ENCODE results near the gene LUZP2.

The LUZP2 gene

GRCh38 chr11:24489477-24489876 lies 7.4 kb upstream of the LUZP2 start:
- H2AFZ ChIP-seq (ENCODE audit: low read depth, low read length, severe bottlenecking) = no peak overlapping the region
- H3K9me2 ChIP-seq (replicated peaks; ENCODE audit: insufficient read depth, low read length) = no peaks in the 10 kb centered on the region
- H3K9me3 ChIP-seq (ENCODE audit: insufficient read depth, low read length) = no peaks in the 10 kb centered on the region
- H3K9ac ChIP-seq (ENCODE audit: low read length) = no peak overlapping the region
- H3K4me3 ChIP-seq (ENCODE audit: insufficient read depth, low read length, poor library complexity, severe bottlenecking) = no peak overlapping the region
- no peaks in the 10 kb centered on the region for H3K27me3 ChIP-seq (ENCODE audit: low read length)
- H3K36me3 ChIP-seq (ENCODE audit: low read length) = no peaks in the 10 kb centered on the region
- no peak overlapping the region for H3K4me2 ChIP-seq (ENCODE audit: low read depth, low read length, poor library complexity, severe bottlenecking)
- H3K79me2 ChIP-seq (ENCODE audit: insufficient read depth, low read length) = no peaks in the 10 kb centered on the region
- H3K27ac ChIP-seq (ENCODE audit: low read depth, low read length) = no peak overlapping the region
- H3F3A ChIP-seq (ENCODE audit: insufficient read depth) = no peaks in the 10 kb centered on the region
- TF ChIP-seq EZH2phosphoT487 (conservative IDR thresholded peaks at IDR 0.05; ENCODE audit: low read length) (no peak), CTCF (IDR thresholded peaks at IDR 0.05; ENCODE audit: insufficient read depth, low read length, poor library complexity, severe bottlenecking) (no peak)
- H4K20me1 ChIP-seq (ENCODE audit: low read depth, low read length) = no peaks in the 10 kb centered on the region

GRCh38 chr11:24496386-24496735 lies 492 bp upstream of the LUZP2 start:
- Histone ChIP-seq H3K4me3 (ENCODE audit: insufficient read depth, low read length, poor library complexity, severe bottlenecking) (no peak overlapping the region), H3K27ac (ENCODE audit: low read depth, low read length) (no peak overlapping the region), H3F3A (ENCODE audit: insufficient read depth) (no peaks in the 10 kb centered on the region), H3K9me3 (ENCODE audit: insufficient read depth, low read length) (no peaks in the 10 kb centered on the region), H3K9me2 (replicated peaks; ENCODE audit: insufficient read depth, low read length) (no peaks in the 10 kb centered on the region), H3K79me2 (ENCODE audit: insufficient read depth, low read length) (no peaks in the 10 kb centered on the region), H3K4me2 (ENCODE audit: low read depth, low read length, poor library complexity, severe bottlenecking) (no peak overlapping the region), H3K27me3 (ENCODE audit: low read length) (no peaks in the 10 kb centered on the region), H4K20me1 (ENCODE audit: low read depth, low read length) (no peaks in the 10 kb centered on the region), H3K36me3 (ENCODE audit: low read length) (no peaks in the 10 kb centered on the region), H2AFZ (ENCODE audit: low read depth, low read length, severe bottlenecking) (no peak overlapping the region), H3K9ac (ENCODE audit: low read length) (no peak overlapping the region)
- TF ChIP-seq CTCF (IDR thresholded peaks at IDR 0.05; ENCODE audit: insufficient read depth, low read length, poor library complexity, severe bottlenecking) (no peak), EZH2phosphoT487 (conservative IDR thresholded peaks at IDR 0.05; ENCODE audit: low read length) (no peak)

DNA sequence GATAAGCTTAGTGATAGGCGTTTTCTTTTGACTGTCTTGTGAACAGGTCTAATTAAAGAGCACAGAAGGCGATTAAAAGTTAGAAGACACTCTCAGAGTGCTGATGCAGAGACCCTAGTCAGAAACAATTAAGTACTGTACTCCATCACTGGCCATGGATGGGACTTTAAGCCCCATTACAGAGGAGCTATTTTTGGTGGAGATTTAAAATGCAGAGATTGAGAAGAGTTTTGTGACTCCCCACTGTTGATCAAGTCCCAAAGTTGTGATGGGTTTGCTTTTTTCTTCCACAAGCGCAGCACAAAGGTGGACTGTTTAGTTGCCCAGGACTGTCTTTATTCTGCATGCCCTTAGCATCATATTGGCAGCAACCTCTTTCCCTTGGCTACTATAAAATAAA lies 978 bp downstream of the LUZP2 start:
- Histone ChIP-seq H3K27ac (ENCODE audit: low read depth, low read length) (no peak overlapping the region), H2AFZ (ENCODE audit: low read depth, low read length, severe bottlenecking) (no peak overlapping the region), H3F3A (ENCODE audit: insufficient read depth) (no peaks in the 10 kb centered on the region), H3K36me3 (ENCODE audit: low read length) (no peaks in the 10 kb centered on the region), H3K9me3 (ENCODE audit: insufficient read depth, low read length) (no peaks in the 10 kb centered on the region), H3K9me2 (replicated peaks; ENCODE audit: insufficient read depth, low read length) (no peaks in the 10 kb centered on the region), H3K27me3 (ENCODE audit: low read length) (no peaks in the 10 kb centered on the region), H3K9ac (ENCODE audit: low read length) (no peak overlapping the region), H3K4me3 (ENCODE audit: insufficient read depth, low read length, poor library complexity, severe bottlenecking) (no peak overlapping the region), H3K4me2 (ENCODE audit: low read depth, low read length, poor library complexity, severe bottlenecking) (no peak overlapping the region), H4K20me1 (ENCODE audit: low read depth, low read length) (no peaks in the 10 kb centered on the region), H3K79me2 (ENCODE audit: insufficient read depth, low read length) (no peaks in the 10 kb centered on the region)
- no peak for TF ChIP-seq EZH2phosphoT487 (conservative IDR thresholded peaks at IDR 0.05; ENCODE audit: low read length)
- no peak for TF ChIP-seq CTCF (IDR thresholded peaks at IDR 0.05; ENCODE audit: insufficient read depth, low read length, poor library complexity, severe bottlenecking)

DNA sequence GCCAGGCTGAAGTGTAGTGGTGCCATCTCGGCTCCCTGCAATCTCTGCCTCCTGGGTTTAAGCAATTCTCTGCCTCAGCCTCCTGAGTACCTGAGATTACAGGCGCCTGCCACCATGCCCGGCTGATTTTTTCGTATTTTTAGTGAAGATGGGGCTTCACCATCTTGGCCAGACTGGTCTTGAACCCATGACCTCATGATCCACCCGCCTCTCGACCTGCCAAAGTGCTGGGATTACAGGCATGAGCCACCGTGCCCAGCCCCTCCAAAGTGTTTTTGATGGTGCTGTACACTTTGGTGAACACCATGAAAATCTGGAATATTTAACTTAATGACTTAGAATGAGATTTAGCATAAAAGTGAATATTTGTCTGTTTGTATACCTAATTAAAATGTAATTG lies 5.6 kb downstream of the LUZP2 start:
- Histone ChIP-seq H3K9me3 (ENCODE audit: insufficient read depth, low read length) (no peaks in the 10 kb centered on the region), H3K9me2 (replicated peaks; ENCODE audit: insufficient read depth, low read length) (no peaks in the 10 kb centered on the region), H2AFZ (ENCODE audit: low read depth, low read length, severe bottlenecking) (no peak overlapping the region), H3K27ac (ENCODE audit: low read depth, low read length) (no peak overlapping the region), H3F3A (ENCODE audit: insufficient read depth) (no peaks in the 10 kb centered on the region), H3K27me3 (ENCODE audit: low read length) (no peaks in the 10 kb centered on the region), H3K4me2 (ENCODE audit: low read depth, low read length, poor library complexity, severe bottlenecking) (no peak overlapping the region), H3K36me3 (ENCODE audit: low read length) (no peaks in the 10 kb centered on the region), H3K79me2 (ENCODE audit: insufficient read depth, low read length) (no peaks in the 10 kb centered on the region), H3K4me3 (ENCODE audit: insufficient read depth, low read length, poor library complexity, severe bottlenecking) (no peak overlapping the region), H4K20me1 (ENCODE audit: low read depth, low read length) (no peaks in the 10 kb centered on the region), H3K9ac (ENCODE audit: low read length) (no peak overlapping the region)
- TF ChIP-seq CTCF (IDR thresholded peaks at IDR 0.05; ENCODE audit: insufficient read depth, low read length, poor library complexity, severe bottlenecking) = no peak
- no peak for TF ChIP-seq EZH2phosphoT487 (conservative IDR thresholded peaks at IDR 0.05; ENCODE audit: low read length)
